ENCODE data around the gene MFF.
"Not testable (repeated sequence)": the region's sequence is repeated elsewhere in the genome, so short reads cannot be mapped to it uniquely, and the experiment has no call there.

The MFF gene

GRCh38 chr2:227376656-227377396 lies 51.8 kb downstream of the MFF start:
- no peak for DNase-seq (ENCODE audit: extremely low read depth in 1 of 2, low read depth in 1 of 2)

- no peak for DNase-seq (ENCODE audit: extremely low read depth in 1 of 2, low read depth in 1 of 2)
These were observed 52.7 kb downstream of the MFF start for GRCh38 chr2:227377467-227378351.

- DNase-seq (ENCODE audit: extremely low read depth in 1 of 2, low read depth in 1 of 2) = no peak
These were observed 53.3 kb downstream of the MFF start for GRCh38 chr2:227378371-227378782.

GRCh38 chr2:227379095-227379494 lies 54.0 kb downstream of the MFF start, which contains the start of gene TM4SF20:
Gene TM4SF20, minus strand, starts transcription at chr2:227379306. Its CDS starts 38 bp downstream, at chr2:227379268.
- no peak for DNase-seq (ENCODE audit: extremely low read depth in 1 of 2, low read depth in 1 of 2)

- DNase-seq (ENCODE audit: extremely low read depth in 1 of 2, low read depth in 1 of 2) = not testable (repeated sequence)
These were observed 57.3 kb downstream of the MFF start for GRCh38 chr2:227382241-227382835.

- no peak for DNase-seq (ENCODE audit: extremely low read depth in 1 of 2, low read depth in 1 of 2)
These were observed 58.6 kb downstream of the MFF start for GRCh38 chr2:227383686-227384085.

GRCh38 chr2:227386630-227387029 lies 61.6 kb downstream of the MFF start:
- no peak for DNase-seq (ENCODE audit: extremely low read depth in 1 of 2, low read depth in 1 of 2)

GRCh38 chr2:227387583-227387982 lies 62.5 kb downstream of the MFF start, which contains the start of gene SCYGR1:
Gene SCYGR1, minus strand, starts transcription at chr2:227387949. Its CDS starts 0 bp downstream, at chr2:227387949.
- not testable (repeated sequence) for DNase-seq (ENCODE audit: extremely low read depth in 1 of 2, low read depth in 1 of 2)

- DNase-seq (ENCODE audit: extremely low read depth in 1 of 2, low read depth in 1 of 2) = no peak
These were observed 63.5 kb downstream of the MFF start for GRCh38 chr2:227388537-227389011.

GRCh38 chr2:227389231-227389630 lies 64.2 kb downstream of the MFF start:
- DNase-seq (ENCODE audit: extremely low read depth in 1 of 2, low read depth in 1 of 2) = no peak

- DNase-seq (ENCODE audit: extremely low read depth in 1 of 2, low read depth in 1 of 2) = no peak
These were observed 64.6 kb downstream of the MFF start for GRCh38 chr2:227389661-227390060.

GRCh38 chr2:227390468-227391256 lies 65.6 kb downstream of the MFF start:
- no peak for DNase-seq (ENCODE audit: extremely low read depth in 1 of 2, low read depth in 1 of 2)

- DNase-seq (ENCODE audit: extremely low read depth in 1 of 2, low read depth in 1 of 2) = no peak
These were observed 69.3 kb downstream of the MFF start for GRCh38 chr2:227394401-227394800.

- DNase-seq (ENCODE audit: extremely low read depth in 1 of 2, low read depth in 1 of 2) = no peak
These were observed 70.5 kb downstream of the MFF start for GRCh38 chr2:227395556-227395955.

GRCh38 chr2:227397562-227397961 lies 72.5 kb downstream of the MFF start:
- DNase-seq (ENCODE audit: extremely low read depth in 1 of 2, low read depth in 1 of 2) = no peak

GRCh38 chr2:227398684-227399670 lies 73.9 kb downstream of the MFF start:
- DNase-seq (ENCODE audit: extremely low read depth in 1 of 2, low read depth in 1 of 2) = no peak

- no peak for DNase-seq (ENCODE audit: extremely low read depth in 1 of 2, low read depth in 1 of 2)
These were observed 76.5 kb downstream of the MFF start for GRCh38 chr2:227401550-227401949.

GRCh38 chr2:227402321-227402720 lies 77.3 kb downstream of the MFF start:
- DNase-seq (ENCODE audit: extremely low read depth in 1 of 2, low read depth in 1 of 2) = no peak

- DNase-seq (ENCODE audit: extremely low read depth in 1 of 2, low read depth in 1 of 2) = no peak
These were observed 77.9 kb downstream of the MFF start for GRCh38 chr2:227402959-227403358.
